Activated gamma-delta T cell treated with anti-CD3 and anti-CD28 coated beads, Interleukin-2, amount 50 U/mL, for 16 hours (primary cell): ENCODE measurements around the gene NCCRP1.

Experiments used
- DNase-seq: peaks from one replicate; pipeline ENCODE4 v3.0.0-alpha.2; 2020; ENCODE audit warnings: low read depth

Gene NCCRP1

DNA sequence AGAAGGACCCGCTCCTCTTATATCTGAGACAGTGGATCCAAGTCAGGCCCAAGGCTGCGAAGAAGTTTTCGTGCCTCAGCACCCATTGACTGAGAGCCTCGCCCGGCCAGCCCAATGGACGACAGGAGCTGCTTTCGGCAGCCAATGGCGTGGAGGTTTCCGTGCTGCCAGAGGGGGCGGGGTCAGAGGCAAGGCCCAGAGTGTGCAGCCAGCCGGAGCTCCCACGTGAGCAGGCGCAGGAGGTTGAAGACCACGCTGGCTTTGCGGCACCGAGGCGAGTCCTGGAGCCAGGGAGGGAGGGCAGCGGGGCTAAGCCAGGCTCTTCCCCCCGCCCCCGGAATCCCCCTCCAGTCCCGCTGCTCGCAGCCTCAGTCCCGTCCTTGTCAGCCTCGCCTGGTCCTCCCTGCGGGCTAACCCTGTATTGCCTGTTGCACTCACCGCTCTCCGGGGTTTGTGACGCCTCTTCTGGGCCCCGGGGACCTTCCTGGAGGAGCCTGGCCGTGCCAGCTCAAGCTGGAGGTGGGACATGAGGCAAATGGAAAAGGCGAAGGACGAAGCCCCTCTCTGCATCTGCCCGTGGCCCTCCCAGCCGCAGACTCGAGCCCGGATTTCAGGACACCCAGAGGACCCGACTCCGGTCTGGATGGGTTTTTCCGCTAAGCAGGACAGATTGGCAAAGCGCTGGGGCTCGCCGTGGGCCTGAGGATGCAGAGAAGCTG lies 50.3 kb downstream of the NCCRP1 start:
- DNase-seq = no peak

DNA sequence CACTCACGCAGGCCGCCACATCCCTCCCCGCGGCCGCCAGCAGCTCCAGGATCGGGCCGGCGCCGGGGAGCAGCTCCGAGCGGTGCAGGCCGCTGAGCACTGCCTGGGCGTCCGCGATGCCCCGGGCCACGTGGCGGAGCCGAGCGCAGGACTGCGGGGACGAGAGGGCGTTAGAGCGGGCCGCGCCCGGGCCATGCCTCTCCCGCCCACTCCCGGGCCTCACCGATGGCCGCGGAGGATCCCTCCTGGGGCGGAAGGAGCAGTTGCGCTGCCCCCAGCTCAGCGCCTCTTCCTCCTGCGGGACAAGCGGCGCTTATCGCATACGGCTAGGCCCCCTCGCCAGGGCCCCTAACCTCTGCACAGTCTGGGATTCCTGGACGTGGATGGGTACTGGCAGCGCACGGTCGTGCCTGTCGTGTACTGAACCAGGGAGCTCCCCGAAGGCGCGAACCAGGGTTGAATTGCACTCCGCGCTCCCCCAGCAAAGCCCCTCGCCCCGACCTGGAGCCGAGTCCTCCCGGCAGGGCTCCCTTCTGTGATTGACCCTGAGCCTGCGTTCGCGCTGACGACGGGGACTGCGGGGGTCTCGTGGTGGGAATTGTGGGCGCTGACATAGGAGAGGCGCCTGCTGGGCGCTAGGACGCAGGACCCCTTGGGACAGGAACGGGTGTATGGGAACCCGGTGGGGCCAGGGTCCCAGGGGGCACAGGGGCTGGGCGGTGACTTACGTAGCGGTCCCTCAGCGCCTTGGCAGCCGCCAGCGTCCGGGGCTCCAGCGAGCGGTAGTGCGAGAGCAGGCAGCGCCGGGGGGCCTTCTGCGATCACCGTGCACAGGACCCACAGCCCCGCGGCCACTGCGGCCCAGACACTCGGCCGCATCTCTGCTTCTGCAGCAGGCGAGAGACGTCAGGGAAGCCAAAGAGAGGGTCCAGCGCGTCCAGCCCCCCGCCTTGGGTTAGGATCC lies 51.2 kb downstream of the NCCRP1 start:
- DNase-seq = no peak

- no peak for DNase-seq
Measured at GRCh38 chr19:39248806-39249205, 52.0 kb downstream of the NCCRP1 start, which contains the start of gene IFNL4. TSS of gene IFNL4 (minus strand) at chr19:39248856.

DNA sequence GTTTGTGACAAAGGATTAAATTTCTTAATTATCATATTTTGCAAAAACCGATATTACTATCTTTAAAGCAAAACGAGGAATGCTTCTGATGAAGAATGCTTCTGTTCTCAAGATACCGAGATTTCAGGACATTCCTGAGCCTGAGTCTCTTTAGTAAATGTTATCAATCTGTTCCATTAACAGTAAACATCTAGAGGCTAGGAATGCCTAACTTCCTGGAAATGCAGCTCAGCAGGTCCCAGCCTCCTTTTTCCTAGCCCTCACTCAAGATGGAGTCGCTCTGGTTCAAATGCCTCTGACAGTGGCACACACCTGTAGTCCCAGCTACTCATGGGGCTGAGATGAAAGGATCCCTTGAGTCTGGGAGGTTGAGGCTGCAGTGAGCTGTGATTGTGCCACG lies 54.3 kb downstream of the NCCRP1 start:
- no peak for DNase-seq
